Stimulated activated CD4-positive, alpha-beta T cell treated with anti-CD3 and anti-CD28 coated beads, Interleukin-12 subunit alpha, Interleukin-12 subunit beta, amount 100 ng/mL, for 24 hours (primary cell): ENCODE results near the gene PFKFB1.

ENCODE experiments used
- DNase-seq, 2 experiments: peaks; one replicate each; pipeline ENCODE4 v3.0.0-alpha.2; 2020; ENCODE audit warnings: low read depth in 2 of 2

The PFKFB1 gene

GRCh38 chrX:54994099-54994498 lies at the start of gene PFKFB1:
PFKFB1 (minus strand) TSS chrX:54994188; CDS start chrX:54994007, 181 bp downstream.
- DNase-seq = no peak

GRCh38 chrX:55041514-55041913 lies 47.5 kb upstream of the PFKFB1 start:
- DNase-seq = no peak

GRCh38 chrX:55039471-55039870 lies 45.5 kb upstream of the PFKFB1 start:
- DNase-seq = no peak

- no peak for DNase-seq
Measured at GRCh38 chrX:55033429-55033828, 39.4 kb upstream of the PFKFB1 start.

GRCh38 chrX:55030271-55031205 lies 36.5 kb upstream of the PFKFB1 start, which contains the start of gene ALAS2:
ALAS2 (minus strand) TSS chrX:55030977; CDS start chrX:55026000, 4,977 bp downstream.
- no peak for DNase-seq

GRCh38 chrX:55029291-55029690 lies 35.3 kb upstream of the PFKFB1 start:
- no peak for DNase-seq

GRCh38 chrX:55028611-55029010 lies 34.6 kb upstream of the PFKFB1 start:
- no peak for DNase-seq

- DNase-seq = no peak
Measured at GRCh38 chrX:55028040-55028439, 34.1 kb upstream of the PFKFB1 start.

- no peak for DNase-seq
Measured at GRCh38 chrX:55026840-55027239, 32.9 kb upstream of the PFKFB1 start.

- no peak for DNase-seq
Measured at GRCh38 chrX:55026143-55026542, 32.2 kb upstream of the PFKFB1 start.

GRCh38 chrX:55014897-55015299 lies 20.9 kb upstream of the PFKFB1 start:
- DNase-seq = no peak

GRCh38 chrX:55011294-55011693 lies 17.3 kb upstream of the PFKFB1 start:
- no peak for DNase-seq

- DNase-seq = no peak
Measured at GRCh38 chrX:55008571-55009358, 14.8 kb upstream of the PFKFB1 start.

- no peak for DNase-seq
Measured at GRCh38 chrX:55007656-55008055, 13.7 kb upstream of the PFKFB1 start.

- DNase-seq = no peak
Measured at GRCh38 chrX:55006827-55007621, 13.0 kb upstream of the PFKFB1 start.

GRCh38 chrX:55005256-55005655 lies 11.3 kb upstream of the PFKFB1 start:
- DNase-seq = no peak

GRCh38 chrX:55004231-55004630 lies 10.2 kb upstream of the PFKFB1 start:
- no peak for DNase-seq

GRCh38 chrX:54999717-55000598 lies 6.0 kb upstream of the PFKFB1 start, which contains the start of gene APEX2:
APEX2 (plus strand) TSS chrX:55000363; CDS start chrX:55000423, 60 bp downstream.
- peak; percentile 68 to 80 for DNase-seq

GRCh38 chrX:54995621-54996020 lies 1.6 kb upstream of the PFKFB1 start:
- no peak for DNase-seq

GRCh38 chrX:54994668-54995351 lies 822 bp upstream of the PFKFB1 start:
- DNase-seq = no peak
